GM18867 (cell line): ENCODE measurements around the gene SLAMF6.
"Not testable (repeated sequence)": the region's sequence is repeated elsewhere in the genome, so short reads cannot be mapped to it uniquely, and the experiment has no call there.

Experiments used
- ATAC-seq: cut with Tn5 transposase; IDR thresholded peaks from one replicate; pipeline ENCODE4 v1.9.1; 2021; ENCODE audit warnings: mild to moderate bottlenecking, moderate library complexity; ENCODE audit not compliant: unreplicated experiment

SLAMF6 gene

GRCh38 chr1:160544647-160545046 is 21.6 kb upstream of the SLAMF6 start:
- no peak for ATAC-seq

GRCh38 chr1:160542303-160542945 is 19.4 kb upstream of the SLAMF6 start:
- no peak for ATAC-seq

- ATAC-seq, result no peak
These were observed 18.7 kb upstream of the SLAMF6 start for GRCh38 chr1:160541622-160542302.

GRCh38 chr1:160540859-160541233 is 17.8 kb upstream of the SLAMF6 start:
- ATAC-seq, result no peak

GRCh38 chr1:160539990-160540858 is 17.2 kb upstream of the SLAMF6 start:
- ATAC-seq, result peak; percentile 92

- no peak for ATAC-seq
These were observed 16.6 kb upstream of the SLAMF6 start for GRCh38 chr1:160539684-160539989.

- no peak for ATAC-seq
These were observed 16.1 kb upstream of the SLAMF6 start for GRCh38 chr1:160538985-160539651.

GRCh38 chr1:160537714-160538665 is 14.9 kb upstream of the SLAMF6 start:
- ATAC-seq, result no peak

GRCh38 chr1:160534823-160535605 is 12.0 kb upstream of the SLAMF6 start:
- ATAC-seq, result no peak

- ATAC-seq, result not testable (repeated sequence)
These were observed 9.4 kb upstream of the SLAMF6 start for GRCh38 chr1:160532557-160532813.

GRCh38 chr1:160531809-160532556 is 8.9 kb upstream of the SLAMF6 start:
- ATAC-seq, result not testable (repeated sequence)

- ATAC-seq, result not testable (repeated sequence)
These were observed 6.4 kb upstream of the SLAMF6 start for GRCh38 chr1:160529401-160529952.

GRCh38 chr1:160523789-160524188 is 734 bp upstream of the SLAMF6 start:
- not testable (repeated sequence) for ATAC-seq

GRCh38 chr1:160522136-160522535 is 919 bp downstream of the SLAMF6 start:
- ATAC-seq, result peak; percentile 4

GRCh38 chr1:160521554-160521953 is 1.5 kb downstream of the SLAMF6 start:
- ATAC-seq, result no peak

GRCh38 chr1:160520999-160521398 is 2.1 kb downstream of the SLAMF6 start:
- peak; percentile 45 for ATAC-seq

GRCh38 chr1:160520582-160520981 is 2.5 kb downstream of the SLAMF6 start:
- no peak for ATAC-seq

- peak; percentile 45 for ATAC-seq
These were observed 3.2 kb downstream of the SLAMF6 start for GRCh38 chr1:160519642-160520435.
